DMS153 (cell line): ENCODE results near the gene TBCD.

ENCODE experiments used
- DNase-seq: peaks from one replicate; lab custom pipeline; 2025; lab: John Stamatoyannopoulos, UW

The TBCD gene

GRCh38 chr17:82810644-82811430, 59.0 kb downstream of the TBCD start:
- no peak for DNase-seq

GRCh38 chr17:82812058-82812457, 60.2 kb downstream of the TBCD start:
- no peak for DNase-seq

GRCh38 chr17:82812601-82813000, 60.7 kb downstream of the TBCD start:
- DNase-seq = no peak

- DNase-seq = no peak
Measured at GRCh38 chr17:82813299-82814051, 61.6 kb downstream of the TBCD start.

- DNase-seq = no peak
Measured at GRCh38 chr17:82814834-82815233, 63.0 kb downstream of the TBCD start.

GRCh38 chr17:82815354-82815753, 63.5 kb downstream of the TBCD start:
- no peak for DNase-seq

GRCh38 chr17:82815790-82816305, 64.0 kb downstream of the TBCD start:
- DNase-seq = no peak

GRCh38 chr17:82816358-82816757, 64.5 kb downstream of the TBCD start:
- no peak for DNase-seq

GRCh38 chr17:82817947-82818346, 66.1 kb downstream of the TBCD start:
- no peak for DNase-seq

- DNase-seq = no peak
Measured at GRCh38 chr17:82820278-82821251, 68.7 kb downstream of the TBCD start.

- no peak for DNase-seq
Measured at GRCh38 chr17:82821554-82821953, 69.7 kb downstream of the TBCD start.

GRCh38 chr17:82822281-82822680, 70.4 kb downstream of the TBCD start:
- no peak for DNase-seq

- no peak for DNase-seq
Measured at GRCh38 chr17:82823004-82823403, 71.1 kb downstream of the TBCD start.

GRCh38 chr17:82825540-82826124, 73.8 kb downstream of the TBCD start:
- DNase-seq = no peak

- DNase-seq = no peak
Measured at GRCh38 chr17:82826211-82826610, 74.3 kb downstream of the TBCD start.

GRCh38 chr17:82826956-82827355, 75.1 kb downstream of the TBCD start:
- no peak for DNase-seq

GRCh38 chr17:82828875-82829487, 77.1 kb downstream of the TBCD start:
- DNase-seq = no peak

GRCh38 chr17:82830249-82830661, 78.4 kb downstream of the TBCD start:
- DNase-seq = peak; percentile 67

GRCh38 chr17:82831041-82831817, 79.4 kb downstream of the TBCD start:
- DNase-seq = no peak

- DNase-seq = no peak
Measured at GRCh38 chr17:82831818-82832200, 79.9 kb downstream of the TBCD start.
